HepG2 (cell line): ENCODE data around the gene UBXN2A. TPM values are rescaled to one million over a fixed set of nuclear protein-coding genes. Genes with fewer than 3 reads are reported as not detected.

Source experiments
- ATAC-seq: fragments of 200-7000 bp; cut with Tn5 transposase; 3 replicates; pipeline ENCODE4 v1.9.1; 2020; ENCODE audit warnings: mild to moderate bottlenecking, moderate library complexity
- BruUV-seq: library from RNA; stranded (reverse); fragments of 400-500 nt; replicated peaks from 2 replicates; lab custom pipeline; 2021; lab: Mats Ljungman, UMichigan
- CTCF ChIA-PET: fragments of 300-600 bp; formaldehyde crosslinking; extraction: SDS; loops from one replicate; lab custom pipeline; 2021; ENCODE audit warnings: low total read pairs, inconsistent platforms, low intra/inter-chr PET ratio; lab: Yijun Ruan, JAX
- POLR2A ChIA-PET: fragments of 350-600 bp; sonication (Branson Sonifier 250); formaldehyde crosslinking; loops from one replicate; lab custom pipeline; 2020; ENCODE audit warnings: antibody characterized with exemption, inconsistent platforms; lab: Yijun Ruan, JAX
- DNase-seq: peaks from one replicate; pipeline ENCODE4 v3.0.0-alpha.2; 2015; ENCODE audit warnings: low spot score
- FAIRE-seq: peaks from 3 replicates; lab custom pipeline; 2011; peaks lifted over from hg19 to GRCh38; lab: Jason Lieb, UNC
- H2AFZ ChIP-seq: one replicate; pipeline ENCODE4 v1.6.1; 2011; ENCODE audit warnings: low read length, inconsistent platforms
- H3K27ac ChIP-seq: fragments of 300-600 bp; 3 replicates; pipeline ENCODE4 v1.8.0; 2011; ENCODE audit warnings: mixed run types, mild to moderate bottlenecking, mixed read lengths, low read length, inconsistent platforms; ENCODE audit not compliant: insufficient read depth; ENCODE audit errors: extremely low read length
- H3K27me3 ChIP-seq, 2 experiments: fragments of 200-600 bp in 1 of 2; 2 replicates in 1 of 2; 3 replicates in 1 of 2; pipeline versions ENCODE4 v1.6.0 to v1.8.0; 2011; ENCODE audit warnings: low read length in 2 of 2, mild to moderate bottlenecking in 2 of 2, moderate library complexity in 2 of 2, inconsistent platforms in 1 of 2; ENCODE audit not compliant: insufficient read depth in 2 of 2, control insufficient read depth in 1 of 2
- H3K36me3 ChIP-seq, 2 experiments: fragments of 200-600 bp in 1 of 2; replicated peaks in 1 of 2; 2 replicates in 1 of 2; 3 replicates in 1 of 2; pipeline versions ENCODE4 v1.5.1 to v1.8.0; 2011; ENCODE audit warnings: low read length in 2 of 2, inconsistent platforms in 1 of 2; ENCODE audit not compliant: insufficient read depth in 2 of 2, control insufficient read depth in 1 of 2
- H3K4me1 ChIP-seq: 2 replicates; pipeline ENCODE4 v1.5.1; 2012; ENCODE audit warnings: low read length, inconsistent platforms; ENCODE audit not compliant: insufficient read depth
- H3K4me2 ChIP-seq: 2 replicates; pipeline ENCODE4 v1.6.0; 2011; ENCODE audit warnings: low read depth, low read length, inconsistent platforms
- H3K4me3 ChIP-seq, 3 experiments: fragments of 200-600 bp in 1 of 3; sonication (generic), shearing (Covaris generic) in 1 of 3; replicated peaks in 1 of 3; 2 replicates each; pipeline ENCODE4 v1.5.1; 2011 to 2016; ENCODE audit warnings: low read length in 3 of 3, inconsistent platforms in 2 of 3, low read depth in 2 of 3, mild to moderate bottlenecking in 2 of 3, control low read depth in 1 of 3, mixed read lengths in 1 of 3; ENCODE audit not compliant: insufficient read depth in 1 of 3
- H3K79me2 ChIP-seq: one replicate; pipeline ENCODE4 v1.6.1; 2011; ENCODE audit warnings: low read length, inconsistent platforms; ENCODE audit not compliant: insufficient read depth
- H3K9ac ChIP-seq: 2 replicates; pipeline ENCODE4 v1.6.0; 2011; ENCODE audit warnings: mild to moderate bottlenecking, low read depth, low read length, inconsistent platforms; ENCODE audit not compliant: insufficient read depth
- H3K9me3 ChIP-seq: 2 replicates; pipeline ENCODE4 v1.5.1; 2012; ENCODE audit warnings: mild to moderate bottlenecking, low read length
- H4K20me1 ChIP-seq: 2 replicates; pipeline ENCODE4 v1.6.0; 2011; ENCODE audit warnings: inconsistent platforms, mild to moderate bottlenecking, low read length, moderate library complexity; ENCODE audit not compliant: insufficient read depth
- ATF7 ChIP-seq, 2 experiments: fragments of 450-650 bp in 1 of 2; sonication (generic) in 1 of 2; formaldehyde crosslinking in 1 of 2; IDR thresholded peaks; 2 replicates each; pipeline versions ENCODE4 v1.4.0 to v1.6.1; 2016 to 2020; ENCODE audit warnings: antibody characterized with exemption in 1 of 2, mild to moderate bottlenecking in 1 of 2, missing genetic modification reagents in 1 of 2
- MAFK ChIP-seq, 2 experiments: IDR thresholded peaks in 1 of 2; conservative IDR thresholded peaks in 1 of 2; 2 replicates each; pipeline ENCODE4 v1.6.1; 2011; ENCODE audit warnings: improper control_type of control experiment in 2 of 2, low read length in 2 of 2
- ZNF354B ChIP-seq: sonication (generic); formaldehyde crosslinking; IDR thresholded peaks from 2 replicates; pipeline ENCODE4 v1.8.0; 2022; ENCODE audit warnings: mild to moderate bottlenecking, missing genetic modification reagents
- ZNF782 ChIP-seq: sonication (generic); formaldehyde crosslinking; IDR thresholded peaks from 2 replicates; pipeline ENCODE4 v1.4.0; 2020; ENCODE audit warnings: missing genetic modification reagents, mild to moderate bottlenecking, borderline replicate concordance
- WGBS: methylation state at CpG from one replicate; pipeline ENCODE4 v1.1.6; 2017; ENCODE audit warnings: low lambda C conversion rate; 5-methylcytosine and 5-hydroxymethylcytosine counted together
- in situ Hi-C: cut with HindIII; loops from 2 replicates; pipeline ENCODE4 v1.10.0; 2017; ENCODE audit warnings: low pct_unique_long_range_greater_than_20kb; ENCODE audit not compliant: extremely low pct_ligation_motif_present
- intact Hi-C: fragments of 100-400 bp; cut with micrococcal nuclease; formaldehyde crosslinking; loops from one replicate; pipeline ENCODE4 v1.10.0; 2022; ENCODE audit not compliant: unreplicated experiment
- polyA plus RNA-seq, 8 experiments: library from polyadenylated mRNA; depleted of rRNA in 3 of 8; stranded (reverse) in 7 of 8; unstranded in 1 of 8; fragments of >200 nt; fragmentation: Illumina TruSeq in 4 of 8; extraction: Trizol in 4 of 8; gene quantifications; 2 replicates each; pipeline versions ENCODE4 v1.2.1 to v1.2.3, GENCODE V29; 2011 to 2016; ENCODE audit warnings: low read depth in 4 of 8, missing spikeins in 1 of 8, mixed read lengths in 1 of 8; ENCODE audit not compliant: insufficient read depth in 1 of 8
- total RNA-seq, 5 experiments: library from RNA; depleted of rRNA; stranded (reverse); fragments of >200 nt; fragmentation: Illumina TruSeq; extraction: Trizol; gene quantifications; 2 replicates each; pipeline ENCODE4 v1.2.3, GENCODE V29; 2016; ENCODE audit warnings: low read depth in 1 of 5
- TF ChIP-seq, protein P1 (sequence below): sonication (generic); formaldehyde crosslinking; IDR thresholded peaks from 2 replicates; pipeline ENCODE4 v1.8.0; 2022; ENCODE audit warnings: mild to moderate bottlenecking, missing genetic modification reagents, moderate library complexity

The UBXN2A gene
- total and polyA plus RNA-seq, 2 of the 13 experiments (the other 11 are each of a cell fraction or from before 2014, with no cell fraction given): 8.3 to 20.9 TPM

DNA sequence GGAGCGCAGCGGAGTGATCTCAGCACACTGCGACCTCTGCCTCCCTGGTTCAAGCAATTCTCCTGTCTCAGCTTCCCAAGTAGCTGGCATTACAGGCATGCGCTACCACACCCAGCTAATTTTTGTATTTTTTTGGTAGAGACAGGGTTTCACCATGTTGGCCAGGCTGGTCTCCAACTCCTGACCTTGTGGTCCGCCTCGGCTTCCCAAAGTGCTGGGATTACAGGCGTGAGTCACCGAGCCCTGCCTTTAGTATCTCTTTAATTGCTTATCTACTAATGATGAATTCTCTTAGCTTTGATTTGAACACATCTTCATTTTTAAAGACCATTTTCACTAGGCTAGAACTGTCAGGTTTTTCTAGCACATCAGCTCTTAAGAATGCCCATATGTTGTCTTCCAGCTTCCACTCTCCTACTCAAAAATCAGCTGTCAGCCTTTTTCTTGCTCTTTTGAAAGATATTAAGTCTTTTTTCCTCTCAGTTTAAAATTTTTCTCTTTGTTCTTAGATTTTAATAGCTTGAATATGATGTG, 53.5 kb downstream of the UBXN2A start:
- intact Hi-C loops (no loop called here), in situ Hi-C loops (no loop called here)
- Histone ChIP-seq H3K27me3 (no peaks in the 10 kb centered on the region), H3K27ac (no peak overlapping the region), H3K79me2 (no peaks in the 10 kb centered on the region), H3K9me3 (no peaks in the 10 kb centered on the region), H4K20me1 (no peaks in the 10 kb centered on the region), H3K4me2 (no peak overlapping the region), H3K9ac (no peak overlapping the region), H3K36me3 (peaks cover 3 to 8% of the 10 kb centered on the region in 2 experiments; a peak in 4 of 5 replicates), H3K4me1 (no peaks in the 10 kb centered on the region), H3K4me3 (no peak overlapping the region), H2AFZ (no peak overlapping the region)
- no peak for ATAC-seq
- TF ChIP-seq MAFK (conservative IDR thresholded peaks at IDR 0.05 in 1 of 2, IDR thresholded peaks at IDR 0.05 in 1 of 2; ENCODE audit: low read length in 2 of 2) (peak in 1 of 2 experiments; percentile 33; a peak in 1 of 4 replicates), ZNF354B (CRISPR knock-in tag) (no peak)
- TF ChIP-seq, protein P1, sequence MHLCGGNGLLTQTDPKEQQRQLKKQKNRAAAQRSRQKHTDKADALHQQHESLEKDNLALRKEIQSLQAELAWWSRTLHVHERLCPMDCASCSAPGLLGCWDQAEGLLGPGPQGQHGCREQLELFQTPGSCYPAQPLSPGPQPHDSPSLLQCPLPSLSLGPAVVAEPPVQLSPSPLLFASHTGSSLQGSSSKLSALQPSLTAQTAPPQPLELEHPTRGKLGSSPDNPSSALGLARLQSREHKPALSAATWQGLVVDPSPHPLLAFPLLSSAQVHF: no peak
- BruUV-seq: no TSS peak
- no peak for FAIRE-seq
- 98% methylated on average over 8 of the region's 8 CpGs for WGBS
- CTCF ChIA-PET: no interaction called here
- no peak for DNase-seq
- POLR2A ChIA-PET: interaction anchor here (1.1 kb wide), 2 partner anchors 21 to 54 kb away, joined by 3 read pairs; no protein-coding TSS in a partner anchor

DNA sequence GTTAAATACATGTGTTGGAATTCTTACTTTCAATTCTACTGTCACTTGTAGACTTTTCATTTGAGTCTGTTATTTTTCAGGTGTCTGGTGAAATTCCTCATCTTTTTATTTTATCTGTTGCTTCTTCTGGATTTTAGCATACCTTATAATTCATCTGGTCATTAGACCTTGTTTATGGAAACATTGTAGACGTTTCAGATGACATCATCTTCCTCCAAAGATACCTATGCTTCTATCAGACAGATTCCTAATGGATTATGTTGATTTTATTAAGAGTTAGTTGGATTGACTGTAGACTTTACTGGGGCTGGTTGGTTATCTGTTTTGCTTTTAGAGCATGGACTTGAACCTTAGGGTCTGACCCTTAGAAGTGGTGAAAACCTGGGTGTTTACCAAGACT, 54.3 kb downstream of the UBXN2A start:
- Histone ChIP-seq H3K9ac (no peak overlapping the region), H3K4me1 (no peaks in the 10 kb centered on the region), H2AFZ (no peak overlapping the region), H3K36me3 (peaks cover 3 to 12% of the 10 kb centered on the region in 2 experiments; a peak in 4 of 5 replicates), H3K27me3 (no peaks in the 10 kb centered on the region), H3K4me3 (no peak overlapping the region), H3K9me3 (no peaks in the 10 kb centered on the region), H4K20me1 (no peaks in the 10 kb centered on the region), H3K4me2 (no peak overlapping the region), H3K79me2 (no peaks in the 10 kb centered on the region), H3K27ac (no peak overlapping the region)
- TF ChIP-seq ZNF782 (no peak), ATF7 (IDR thresholded peaks at IDR 0.05) (peak; percentile 93), ATF7 (CRISPR knock-in tag; IDR thresholded peaks at IDR 0.05) (no peak)
- DNase-seq (no peak), ATAC-seq (no peak), FAIRE-seq (no peak)
- ChIA-PET POLR2A (interaction anchor here (1.1 kb wide), 1 partner anchor 53 kb away, joined by 3 read pairs; no protein-coding TSS in a partner anchor), CTCF (no interaction called here)
- 84% methylated on average over 1 of the region's 1 CpG for WGBS
- in situ Hi-C loops: no loop called here
- intact Hi-C loops: no loop called here
- no TSS peak for BruUV-seq
